ENCODE results near the gene ANXA5. TPM values are rescaled to one million over a fixed set of nuclear protein-coding genes. Genes with fewer than 3 reads are reported as not detected.

ANXA5 gene
- total and polyA plus RNA-seq, 2 experiments from 2014 or later, result 129 to 181 TPM

GRCh38 chr4:121680571-121680970 is 16.2 kb downstream of the ANXA5 start:
- Histone ChIP-seq H3K4me1 (ENCODE audit: insufficient read depth) (peaks cover 44% of the 10 kb centered on the region), H3F3A (replicated peaks; ENCODE audit: low read depth) (no peaks in the 10 kb centered on the region), H3K27ac (ENCODE audit: low read depth) (no peak overlapping the region), H3K9me2 (ENCODE audit: insufficient read depth) (no peaks in the 10 kb centered on the region), H2AFZ (no peak overlapping the region), H3K4me3 (no peak overlapping the region), H4K20me1 (replicated peaks; ENCODE audit: insufficient read depth) (no peaks in the 10 kb centered on the region), H3K4me2 (no peak overlapping the region), H3K79me2 (replicated peaks; ENCODE audit: insufficient read depth) (no peaks in the 10 kb centered on the region; the same call in none of the 2 replicates), H3K36me3 (ENCODE audit: insufficient read depth) (peaks cover 23% of the 10 kb centered on the region), H3K27me3 (ENCODE audit: insufficient read depth) (no peaks in the 10 kb centered on the region)
- Mint-ChIP-seq H3K27me3 (ENCODE audit: insufficient read depth, low read depth, poor library complexity) (no peaks in the 10 kb centered on the region), H3K27ac (no peak overlapping the region), H3K9me3 (no peaks in the 10 kb centered on the region), H3K4me1 (peaks cover 18% of the 10 kb centered on the region), H3K4me3 (no peak overlapping the region), H3K36me3 (ENCODE audit: low read depth) (peaks cover 36% of the 10 kb centered on the region)
- no peak for TF ChIP-seq REST (IDR thresholded peaks at IDR 0.05; ENCODE audit: unreplicated experiment)
- no peak for TF ChIP-seq ZNF462 (CRISPR knock-in tag; IDR thresholded peaks at IDR 0.05)
- no peak for TF ChIP-seq EZH2phosphoT487 (IDR thresholded peaks at IDR 0.05; ENCODE audit: unreplicated experiment)
- TF ChIP-seq JUNB (IDR thresholded peaks at IDR 0.05; ENCODE audit: unreplicated experiment), result no peak
- TF ChIP-seq ZNF331 (CRISPR knock-in tag; IDR thresholded peaks at IDR 0.05; ENCODE audit: low read depth), result no peak
- TF ChIP-seq NANOG (IDR thresholded peaks at IDR 0.05; ENCODE audit: borderline replicate concordance), result no peak
- TF ChIP-seq CREB1 (CRISPR knock-in tag; IDR thresholded peaks at IDR 0.05; ENCODE audit: low read depth), result no peak
- TF ChIP-seq ZNF114 (CRISPR knock-in tag; IDR thresholded peaks at IDR 0.05), result no peak
- TF ChIP-seq POLR2AphosphoS5 (IDR thresholded peaks at IDR 0.05; ENCODE audit: low read depth), result no peak
- TF ChIP-seq CTCF (conservative IDR thresholded peaks at IDR 0.05; ENCODE audit: low read depth in 2 of 2), result no peak
- TF ChIP-seq STAT1 (IDR thresholded peaks at IDR 0.05; ENCODE audit: unreplicated experiment), result no peak
- TF ChIP-seq EZH2 (IDR thresholded peaks at IDR 0.05; ENCODE audit: low read depth, unreplicated experiment), result no peak
- TF ChIP-seq ETS1 (IDR thresholded peaks at IDR 0.05), result no peak
- DNase-seq (ENCODE audit: low spot score) (no peak), ATAC-seq (no peak)
